ENCODE measurements around the gene GRK1. TPM values are rescaled to one million over a fixed set of nuclear protein-coding genes. Genes with fewer than 3 reads are reported as not detected.

Gene GRK1
- total RNA-seq, 1 donor from 2014 or later = not detected

DNA sequence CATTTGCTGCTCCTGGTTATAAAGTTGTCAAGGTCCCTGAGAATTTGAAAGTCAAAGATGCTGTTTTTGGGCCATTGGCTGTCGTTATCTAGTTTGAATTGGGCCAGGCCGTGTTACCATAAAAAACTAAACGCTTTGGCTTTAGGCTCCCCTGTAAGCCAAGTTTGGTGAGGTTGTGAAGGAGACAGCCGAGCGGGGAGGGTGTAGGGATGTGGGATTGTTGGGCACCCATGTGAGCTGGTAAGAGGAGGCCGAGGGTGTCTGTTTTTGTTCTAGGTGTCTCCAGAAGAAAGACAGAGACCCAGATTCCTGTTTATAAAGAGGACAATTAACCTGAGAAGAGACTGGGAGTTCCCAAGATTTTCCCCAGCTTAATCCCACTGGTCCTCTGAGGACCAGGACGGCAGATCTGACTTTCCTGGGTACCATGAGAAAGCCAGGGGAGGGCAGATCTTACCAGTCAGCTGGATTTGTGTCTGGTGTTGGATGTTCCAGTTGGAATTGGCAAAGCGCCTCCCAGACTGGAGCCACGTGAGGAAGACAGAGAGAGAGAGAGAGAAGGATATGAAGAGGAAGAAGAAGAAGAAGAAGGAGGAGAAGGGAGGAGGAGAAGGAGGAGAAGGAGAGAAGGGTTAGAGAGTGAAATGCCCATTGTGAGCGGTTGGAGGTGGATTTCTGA, 117.1 kb downstream of the GRK1 start:
- H3K27me3 ChIP-seq (ENCODE audit: insufficient read depth, low read length) = peaks cover 16% of the 10 kb centered on the region
- TF ChIP-seq, protein P1, sequence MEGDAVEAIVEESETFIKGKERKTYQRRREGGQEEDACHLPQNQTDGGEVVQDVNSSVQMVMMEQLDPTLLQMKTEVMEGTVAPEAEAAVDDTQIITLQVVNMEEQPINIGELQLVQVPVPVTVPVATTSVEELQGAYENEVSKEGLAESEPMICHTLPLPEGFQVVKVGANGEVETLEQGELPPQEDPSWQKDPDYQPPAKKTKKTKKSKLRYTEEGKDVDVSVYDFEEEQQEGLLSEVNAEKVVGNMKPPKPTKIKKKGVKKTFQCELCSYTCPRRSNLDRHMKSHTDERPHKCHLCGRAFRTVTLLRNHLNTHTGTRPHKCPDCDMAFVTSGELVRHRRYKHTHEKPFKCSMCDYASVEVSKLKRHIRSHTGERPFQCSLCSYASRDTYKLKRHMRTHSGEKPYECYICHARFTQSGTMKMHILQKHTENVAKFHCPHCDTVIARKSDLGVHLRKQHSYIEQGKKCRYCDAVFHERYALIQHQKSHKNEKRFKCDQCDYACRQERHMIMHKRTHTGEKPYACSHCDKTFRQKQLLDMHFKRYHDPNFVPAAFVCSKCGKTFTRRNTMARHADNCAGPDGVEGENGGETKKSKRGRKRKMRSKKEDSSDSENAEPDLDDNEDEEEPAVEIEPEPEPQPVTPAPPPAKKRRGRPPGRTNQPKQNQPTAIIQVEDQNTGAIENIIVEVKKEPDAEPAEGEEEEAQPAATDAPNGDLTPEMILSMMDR (IDR thresholded peaks at IDR 0.05; ENCODE audit: insufficient read depth, low read depth, low read length) = no peak
- TF ChIP-seq EZH2 (IDR thresholded peaks at IDR 0.05; ENCODE audit: insufficient read depth, low read length) = no peak
- no peaks in the 10 kb centered on the region for H4K20me1 ChIP-seq (ENCODE audit: insufficient read depth, low read length)
- H3K9me3 ChIP-seq (ENCODE audit: insufficient read depth, low read depth, low read length) = peaks cover 3% of the 10 kb centered on the region
- no peak overlapping the region for H3K4me3 Mint-ChIP-seq (ENCODE audit: unreplicated experiment)
- FAIRE-seq (no peak), DNase-seq (ENCODE audit: low read depth) (no peak)
- H3K4me3 ChIP-seq (ENCODE audit: insufficient read depth, low read depth, low read length) = no peak overlapping the region
- no peak overlapping the region for H3K27ac ChIP-seq (ENCODE audit: low read depth, low read length)
- no peak overlapping the region for H2AFZ ChIP-seq (ENCODE audit: low read depth, low read length)
- peaks cover 24% of the 10 kb centered on the region for H3K27me3 Mint-ChIP-seq (ENCODE audit: low read depth, unreplicated experiment)
- H3K4me2 ChIP-seq (ENCODE audit: low read length) = peak overlapping the region; percentile 31
- no peak overlapping the region for H3K27ac Mint-ChIP-seq (ENCODE audit: unreplicated experiment)
- H3K9ac ChIP-seq (ENCODE audit: low read length) = no peak overlapping the region
- H3K9me3 Mint-ChIP-seq (ENCODE audit: unreplicated experiment) = peaks cover 3% of the 10 kb centered on the region
- H3K4me1 ChIP-seq (ENCODE audit: insufficient read depth, low read length) = peaks cover 12% of the 10 kb centered on the region
- no peaks in the 10 kb centered on the region for H3K36me3 ChIP-seq (ENCODE audit: insufficient read depth, low read length)
- H3K4me1 Mint-ChIP-seq (ENCODE audit: low read depth, unreplicated experiment) = peaks cover 13% of the 10 kb centered on the region
- H3K79me2 ChIP-seq (ENCODE audit: insufficient read depth, low read length) = no peaks in the 10 kb centered on the region
- H3K36me3 Mint-ChIP-seq (ENCODE audit: low read depth, unreplicated experiment) = peaks cover 6% of the 10 kb centered on the region

DNA sequence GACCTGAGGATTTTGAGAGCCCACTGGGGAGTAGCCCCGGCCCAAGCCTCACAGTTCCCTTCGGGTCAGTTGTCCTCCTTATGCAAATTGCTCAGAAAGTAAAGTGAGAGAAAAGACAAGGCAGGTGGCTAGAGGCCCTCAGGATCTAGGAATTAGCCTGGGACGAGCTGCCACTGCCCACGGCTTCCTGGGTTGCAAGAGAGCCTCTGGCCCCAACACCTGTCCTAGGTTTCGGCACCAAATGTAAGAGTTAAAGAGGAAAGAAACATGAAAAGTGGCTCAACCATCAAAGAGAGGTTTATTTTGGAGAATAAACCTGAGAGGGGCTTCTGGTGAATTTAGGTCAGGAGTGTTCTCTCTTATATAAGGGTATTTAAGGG, 117.6 kb downstream of the GRK1 start:
- peak overlapping the region; percentile 31 for H3K4me2 ChIP-seq (ENCODE audit: low read length)
- TF ChIP-seq, protein P1 (IDR thresholded peaks at IDR 0.05; ENCODE audit: insufficient read depth, low read depth, low read length) = no peak
- TF ChIP-seq EZH2 (IDR thresholded peaks at IDR 0.05; ENCODE audit: insufficient read depth, low read length) = no peak
- no peak overlapping the region for H3K4me3 Mint-ChIP-seq (ENCODE audit: unreplicated experiment)

More for the DNA sequence above, 117.6 kb downstream of the GRK1 start:
- H3K36me3 ChIP-seq (ENCODE audit: insufficient read depth, low read length) = no peaks in the 10 kb centered on the region
- peaks cover 14% of the 10 kb centered on the region for H3K27me3 ChIP-seq (ENCODE audit: insufficient read depth, low read length)
- FAIRE-seq = no peak
- no peaks in the 10 kb centered on the region for H3K79me2 ChIP-seq (ENCODE audit: insufficient read depth, low read length)
- peaks cover 6% of the 10 kb centered on the region for H3K36me3 Mint-ChIP-seq (ENCODE audit: low read depth, unreplicated experiment)
- H3K27me3 Mint-ChIP-seq (ENCODE audit: low read depth, unreplicated experiment) = peaks cover 24% of the 10 kb centered on the region
- peak overlapping the region; percentile 57 for H3K27ac ChIP-seq (ENCODE audit: low read depth, low read length)
- H2AFZ ChIP-seq (ENCODE audit: low read depth, low read length) = no peak overlapping the region
- no peak overlapping the region for H3K4me3 ChIP-seq (ENCODE audit: insufficient read depth, low read depth, low read length)
- H3K9me3 Mint-ChIP-seq (ENCODE audit: unreplicated experiment) = peaks cover 3% of the 10 kb centered on the region
- peaks cover 15% of the 10 kb centered on the region for H3K4me1 Mint-ChIP-seq (ENCODE audit: low read depth, unreplicated experiment)
- DNase-seq (ENCODE audit: low read depth) = no peak
- H4K20me1 ChIP-seq (ENCODE audit: insufficient read depth, low read length) = no peaks in the 10 kb centered on the region
- peaks cover 12% of the 10 kb centered on the region for H3K4me1 ChIP-seq (ENCODE audit: insufficient read depth, low read length)
- H3K9ac ChIP-seq (ENCODE audit: low read length) = no peak overlapping the region
- H3K27ac Mint-ChIP-seq (ENCODE audit: unreplicated experiment) = peak overlapping the region; percentile 21
- peaks cover 3% of the 10 kb centered on the region for H3K9me3 ChIP-seq (ENCODE audit: insufficient read depth, low read depth, low read length)
